Spinal cord (tissue), 10 donors: ENCODE results near the gene S100Z. TPM values are rescaled to one million over a fixed set of nuclear protein-coding genes. Genes with fewer than 3 reads are reported as not detected.
"Not testable (repeated sequence)": the region's sequence is repeated elsewhere in the genome, so short reads cannot be mapped to it uniquely, and the experiment has no call there.

ENCODE experiments used
- DNase-seq, 6 donors: peaks; one replicate each; pipeline versions ENCODE4 v3.0.0 to v3.0.0-alpha.2; 2013 to 2015; ENCODE audit warnings: low spot score in 6 of 6, low read depth in 4 of 6
- H3K27ac ChIP-seq: one replicate; pipeline ENCODE4 v1.5.1; 2013; ENCODE audit warnings: low read depth, low read length, control low read depth
- H3K27me3 ChIP-seq: one replicate; pipeline ENCODE4 v1.6.1; 2013; ENCODE audit warnings: low read length; ENCODE audit not compliant: control insufficient read depth, insufficient read depth
- H3K36me3 ChIP-seq: one replicate; pipeline ENCODE4 v1.6.1; 2013; ENCODE audit warnings: low read length; ENCODE audit not compliant: control insufficient read depth, insufficient read depth
- H3K4me1 ChIP-seq: one replicate; pipeline ENCODE4 v1.6.1; 2013; ENCODE audit warnings: low read length; ENCODE audit not compliant: control insufficient read depth, insufficient read depth
- H3K4me3 ChIP-seq: one replicate; pipeline ENCODE4 v1.5.1; 2013; ENCODE audit warnings: low read depth, low read length, control low read depth
- H3K9me3 ChIP-seq: one replicate; pipeline ENCODE4 v1.6.1; 2013; ENCODE audit warnings: low read length; ENCODE audit not compliant: control insufficient read depth, insufficient read depth
- WGBS: methylation state at CpG from one replicate; pipeline ENCODE4 v1.1.5; 2013; ENCODE audit warnings: missing lambda C conversion rate; ENCODE audit not compliant: insufficient coverage; 5-methylcytosine and 5-hydroxymethylcytosine counted together
- polyA plus RNA-seq, 2 donors: library from polyadenylated mRNA; unstranded; fragments of 120-200 nt; gene quantifications; one replicate each; pipeline ENCODE4 v1.2.1, GENCODE V29; 2013; ENCODE audit not compliant: insufficient read length in 2 of 2
- total RNA-seq, 2 donors: library from RNA; depleted of rRNA in 1 of 2; stranded (reverse); fragments of 120-200 nt in 1 of 2; fragments of >200 nt in 1 of 2; gene quantifications; one replicate each; pipeline versions ENCODE4 v1.2.3 to v1.2.4, GENCODE V29; 2013 to 2014
- donor health status: healthy.

The S100Z gene
- total and polyA plus RNA-seq, 4 donors, result 0.26 to 1.2 (median 0.45) TPM

DNA sequence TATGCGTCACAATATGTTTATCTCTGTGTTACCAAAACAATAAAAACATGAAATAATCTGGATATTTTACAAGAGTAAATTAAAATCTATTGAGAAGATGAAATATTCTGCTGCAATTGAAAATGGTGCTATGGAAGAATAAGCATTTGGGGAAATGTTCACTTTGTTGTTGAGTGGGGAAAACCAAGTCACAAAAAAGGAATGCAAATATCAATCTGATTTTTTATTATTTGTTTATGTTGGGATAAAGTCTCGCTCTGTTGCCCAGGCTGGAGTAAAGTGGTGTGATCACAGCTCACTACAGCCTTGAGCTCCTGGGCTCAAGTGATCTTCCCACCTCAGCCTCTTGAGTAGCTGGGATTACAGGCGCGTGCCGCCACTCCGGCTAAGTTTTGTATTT, 39.6 kb upstream of the S100Z start:
- no peak for DNase-seq
- Histone ChIP-seq H3K4me1 (peaks cover 10% of the 10 kb centered on the region), H3K36me3 (no peaks in the 10 kb centered on the region), H3K27me3 (no peaks in the 10 kb centered on the region), H3K9me3 (no peaks in the 10 kb centered on the region), H3K4me3 (no peak overlapping the region), H3K27ac (no peak overlapping the region)
- WGBS, result no CpG with 5 or more reads among the region's 6 CpGs

DNA sequence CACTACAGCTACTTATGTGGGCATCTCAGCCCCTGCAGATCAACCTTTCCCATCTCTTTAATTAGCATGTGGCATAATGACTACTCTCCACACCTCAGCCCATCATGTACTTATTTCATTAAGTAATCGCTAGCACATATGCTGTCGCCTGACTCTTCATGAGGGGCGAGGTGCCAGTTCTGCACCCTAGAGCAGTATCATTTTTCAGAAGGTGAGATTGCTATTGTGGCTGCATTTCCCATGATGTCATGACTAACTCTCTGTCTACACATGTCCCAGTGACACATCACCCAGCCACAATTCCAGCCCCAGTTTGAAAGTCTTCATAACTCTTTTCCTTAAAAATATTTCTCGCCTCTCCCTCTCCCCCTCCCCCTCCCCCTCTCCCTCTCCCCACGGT, 38.6 kb upstream of the S100Z start:
- Histone ChIP-seq H3K4me1 (peaks cover 10% of the 10 kb centered on the region), H3K27ac (no peak overlapping the region), H3K27me3 (no peaks in the 10 kb centered on the region), H3K4me3 (no peak overlapping the region), H3K36me3 (no peaks in the 10 kb centered on the region), H3K9me3 (no peaks in the 10 kb centered on the region)
- WGBS, result 100% methylated on average over 2 of the region's 5 CpGs
- no peak for DNase-seq

DNA sequence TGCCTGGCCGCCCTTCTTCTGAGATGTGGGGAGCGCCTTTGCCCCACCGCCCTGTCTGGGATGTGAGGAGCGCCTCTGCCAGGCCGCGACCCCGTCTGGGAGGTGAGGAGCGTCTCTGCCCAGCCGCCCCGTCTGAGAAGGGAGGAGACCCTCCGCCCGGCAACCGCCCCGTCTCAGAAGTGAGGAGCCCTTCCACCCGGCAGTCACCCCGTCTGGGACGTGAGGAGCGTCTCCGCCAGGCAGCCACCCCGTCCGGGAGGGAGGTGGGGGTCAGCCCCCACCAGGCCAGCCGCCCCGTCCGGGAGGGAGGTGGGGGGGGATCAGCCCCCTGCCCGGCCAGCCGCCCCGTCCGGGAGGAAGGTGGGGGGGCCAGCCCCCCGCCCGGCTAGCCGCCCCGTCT, 37.6 kb upstream of the S100Z start:
- not testable (repeated sequence) for H3K9me3 ChIP-seq, H3K4me3 ChIP-seq, H3K27ac ChIP-seq, H3K4me1 ChIP-seq, H3K27me3 ChIP-seq, DNase-seq, H3K36me3 ChIP-seq
- WGBS, result 94% methylated on average over 16 of the region's 32 CpGs

GRCh38 chr5:76813982-76814562, 35.7 kb upstream of the S100Z start:
- no peak overlapping the region for H3K4me3 ChIP-seq
- no peak for DNase-seq
- H3K36me3 ChIP-seq, result no peaks in the 10 kb centered on the region
- WGBS, result 89% methylated on average over 2 of the region's 4 CpGs
- peaks cover 11% of the 10 kb centered on the region for H3K27me3 ChIP-seq
- no peak overlapping the region for H3K27ac ChIP-seq
- peaks cover 8% of the 10 kb centered on the region for H3K4me1 ChIP-seq
- no peaks in the 10 kb centered on the region for H3K9me3 ChIP-seq

DNA sequence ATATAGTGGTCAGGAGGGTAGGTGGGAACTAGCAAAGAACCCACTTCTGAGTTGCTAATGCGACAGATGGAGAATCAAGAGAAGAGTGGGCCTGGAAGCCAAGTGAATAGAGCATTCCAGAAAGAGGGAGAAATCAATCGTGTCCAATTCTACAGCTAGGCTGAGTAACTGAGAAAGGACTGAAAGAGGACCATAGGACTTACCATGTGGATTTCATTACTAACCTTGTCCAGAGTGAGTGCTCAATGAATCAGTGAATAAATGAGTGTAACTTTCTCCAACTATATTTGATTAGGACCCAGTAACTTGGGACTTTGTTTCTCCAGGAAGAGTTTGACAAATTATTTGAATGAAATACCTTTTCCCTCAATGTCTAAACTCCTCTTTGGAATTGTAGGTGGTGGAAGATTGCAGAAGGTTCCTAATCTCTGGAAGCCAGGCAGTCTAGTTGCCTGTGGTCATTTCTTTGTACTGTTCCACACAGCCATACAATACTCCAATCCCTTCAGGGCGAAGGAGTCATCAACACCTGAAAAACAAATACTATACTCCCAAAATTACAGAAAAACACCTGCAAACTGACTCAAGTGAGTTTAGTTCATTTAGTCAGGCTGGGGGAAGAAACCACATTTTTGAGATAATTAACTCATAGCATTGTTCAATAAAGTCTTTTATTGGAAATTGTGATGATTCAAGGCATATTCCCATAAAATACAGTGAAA, 33.5 kb upstream of the S100Z start:
- H3K4me1 ChIP-seq, result peaks cover 19% of the 10 kb centered on the region
- no peak for DNase-seq
- H3K36me3 ChIP-seq, result no peaks in the 10 kb centered on the region
- H3K9me3 ChIP-seq, result no peaks in the 10 kb centered on the region
- H3K27me3 ChIP-seq, result peaks cover 28% of the 10 kb centered on the region
- H3K4me3 ChIP-seq, result no peak overlapping the region
- H3K27ac ChIP-seq, result no peak overlapping the region
- WGBS, result 79% methylated on average over 2 of the region's 3 CpGs

- Histone ChIP-seq H3K27ac (no peak within 1 kb of the TSS), H3K27me3 (peaks cover 28% of the 10 kb centered on the region), H3K36me3 (no peaks in the 10 kb centered on the region), H3K9me3 (no peaks in the 10 kb centered on the region), H3K4me3 (peak within 1 kb of the TSS; percentile 38), H3K4me1 (peaks cover 19% of the 10 kb centered on the region)
- DNase-seq, result peak in 2 of 6 donors; percentile 70 to 74
- under 1% methylated on average over 72 of the region's 72 CpGs for WGBS
Observed at GRCh38 chr5:76818844-76819831, 30.7 kb upstream of the S100Z start, which contains the start of gene F2RL1. Gene F2RL1, plus strand, starts transcription at chr5:76819030. Its CDS starts 153 bp downstream, at chr5:76819183.

DNA sequence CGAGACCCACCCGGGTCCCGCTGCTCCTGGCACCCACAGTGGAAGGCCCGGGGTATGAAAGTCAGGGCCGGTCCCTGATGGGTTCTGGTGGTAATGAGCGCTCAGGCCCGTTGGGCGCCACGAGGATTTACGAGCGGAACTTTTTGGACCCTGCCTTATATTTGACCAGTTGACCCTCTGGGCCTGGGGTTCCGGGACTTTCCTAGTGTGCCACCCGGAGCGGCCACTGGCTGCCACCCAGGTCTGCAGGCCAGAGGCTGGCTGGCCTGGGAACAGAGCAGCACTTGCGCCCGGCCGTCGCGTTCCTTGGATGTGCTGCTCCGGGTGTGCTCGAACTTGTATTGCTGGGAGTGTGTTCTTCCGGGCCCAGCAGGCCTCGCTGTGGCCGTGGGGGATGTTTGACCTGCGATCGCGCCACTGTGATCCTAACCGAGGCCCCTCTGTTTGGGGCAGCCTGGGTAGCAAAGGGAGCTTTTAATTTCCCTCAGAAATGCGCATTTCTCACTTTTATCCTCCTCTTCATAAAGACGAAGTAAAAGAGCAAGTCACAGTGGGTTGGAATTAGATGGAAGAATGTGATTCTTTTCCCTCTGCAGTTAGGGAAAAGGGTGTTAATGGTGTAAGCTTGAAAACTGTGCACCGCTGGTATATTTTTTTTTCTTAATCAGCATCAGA, 29.8 kb upstream of the S100Z start:
- Histone ChIP-seq H3K27ac (no peak overlapping the region), H3K36me3 (no peaks in the 10 kb centered on the region), H3K27me3 (peaks cover 28% of the 10 kb centered on the region), H3K9me3 (no peaks in the 10 kb centered on the region), H3K4me1 (peaks cover 19% of the 10 kb centered on the region), H3K4me3 (peak overlapping the region; percentile 38)
- 17% methylated on average over 22 of the region's 31 CpGs for WGBS
- DNase-seq, result no peak

- H3K36me3 ChIP-seq, result no peaks in the 10 kb centered on the region
- peaks cover 28% of the 10 kb centered on the region for H3K27me3 ChIP-seq
- H3K27ac ChIP-seq, result no peak overlapping the region
- H3K9me3 ChIP-seq, result no peaks in the 10 kb centered on the region
- H3K4me1 ChIP-seq, result peaks cover 19% of the 10 kb centered on the region
- no peak overlapping the region for H3K4me3 ChIP-seq
- no peak for DNase-seq
- WGBS, result no CpG with 5 or more reads among the region's 2 CpGs
Observed at GRCh38 chr5:76820526-76820890, 29.3 kb upstream of the S100Z start.

DNA sequence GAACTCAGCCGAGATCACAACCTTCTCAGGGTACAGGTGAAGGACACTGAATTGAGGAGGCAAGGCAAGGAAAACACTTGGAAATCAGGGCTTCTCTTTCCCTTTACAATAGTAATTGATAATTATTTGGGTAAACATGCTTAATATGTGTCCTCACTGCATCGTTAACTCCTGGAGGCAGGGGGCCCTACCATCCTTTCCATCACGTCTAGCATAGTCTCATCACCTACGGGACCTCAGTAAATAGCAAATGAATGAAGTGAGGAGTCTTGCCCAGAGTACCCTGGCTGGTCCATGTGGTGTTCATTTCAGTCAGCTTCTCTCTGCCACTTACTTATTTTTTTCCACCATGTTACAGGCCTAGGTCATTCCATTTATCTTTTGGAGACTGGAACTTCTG, 28.7 kb upstream of the S100Z start:
- Histone ChIP-seq H3K4me1 (peaks cover 19% of the 10 kb centered on the region), H3K4me3 (no peak overlapping the region), H3K27ac (no peak overlapping the region), H3K27me3 (peaks cover 28% of the 10 kb centered on the region), H3K36me3 (no peaks in the 10 kb centered on the region), H3K9me3 (no peaks in the 10 kb centered on the region)
- DNase-seq, result no peak
- WGBS, result no CpG with 5 or more reads among the region's 4 CpGs
